ENCODE results near the gene AKT3. TPM values are rescaled to one million over a fixed set of nuclear protein-coding genes. Genes with fewer than 3 reads are reported as not detected.

Gene AKT3
- total RNA-seq, 4 donors from 2014 or later, result 3.8 to 31.7 (median 8.6) TPM

- H3K36me3 ChIP-seq, result no peaks in the 10 kb centered on the region
- H3K27ac ChIP-seq, result no peak overlapping the region
- H3K4me1 ChIP-seq, result no peaks in the 10 kb centered on the region
- 82% methylated on average over 3 of the region's 3 CpGs for WGBS
- no peak for DNase-seq (ENCODE audit: low spot score in 2 of 2)
- TF ChIP-seq EP300 (IDR thresholded peaks at IDR 0.05), result no peak
- no peak for TF ChIP-seq CTCF (IDR thresholded peaks at IDR 0.05)
- TF ChIP-seq POLR2AphosphoS5 (IDR thresholded peaks at IDR 0.05), result no peak
- no peak for TF ChIP-seq POLR2A (IDR thresholded peaks at IDR 0.05)
- H3K4me3 ChIP-seq, result no peak overlapping the region
- no peaks in the 10 kb centered on the region for H3K27me3 ChIP-seq
- H3K9me3 ChIP-seq, result no peaks in the 10 kb centered on the region
Observed at GRCh38 chr1:243459059-243459458, 391.0 kb downstream of the AKT3 start.

GRCh38 chr1:243457363-243457982 lies 392.6 kb downstream of the AKT3 start:
- Histone ChIP-seq H3K4me3 (no peak overlapping the region), H3K27me3 (no peaks in the 10 kb centered on the region), H3K4me1 (no peaks in the 10 kb centered on the region), H3K9me3 (no peaks in the 10 kb centered on the region), H3K27ac (no peak overlapping the region), H3K36me3 (no peaks in the 10 kb centered on the region)
- DNase-seq (ENCODE audit: low spot score in 2 of 2), result no peak
- 95% methylated on average over 9 of the region's 9 CpGs for WGBS
- no peak for TF ChIP-seq POLR2AphosphoS5 (IDR thresholded peaks at IDR 0.05)
- no peak for TF ChIP-seq POLR2A (IDR thresholded peaks at IDR 0.05)

- no peak overlapping the region for H3K27ac ChIP-seq
- WGBS, result 91% methylated on average over 11 of the region's 11 CpGs
- no peaks in the 10 kb centered on the region for H3K4me1 ChIP-seq
- no peaks in the 10 kb centered on the region for H3K36me3 ChIP-seq
- no peaks in the 10 kb centered on the region for H3K9me3 ChIP-seq
- TF ChIP-seq POLR2A (IDR thresholded peaks at IDR 0.05) (no peak), CTCF (IDR thresholded peaks at IDR 0.05) (no peak), EP300 (IDR thresholded peaks at IDR 0.05) (no peak), POLR2AphosphoS5 (IDR thresholded peaks at IDR 0.05) (no peak)
- H3K27me3 ChIP-seq, result no peaks in the 10 kb centered on the region
- no peak overlapping the region for H3K4me3 ChIP-seq
- no peak for DNase-seq (ENCODE audit: low spot score in 2 of 2)
Observed at GRCh38 chr1:243455760-243456651, 394.0 kb downstream of the AKT3 start.

- no peak for DNase-seq (ENCODE audit: low spot score in 2 of 2)
- TF ChIP-seq POLR2A (IDR thresholded peaks at IDR 0.05) (no peak), CTCF (IDR thresholded peaks at IDR 0.05) (no peak), EP300 (IDR thresholded peaks at IDR 0.05) (no peak), POLR2AphosphoS5 (IDR thresholded peaks at IDR 0.05) (no peak)
- Histone ChIP-seq H3K36me3 (no peaks in the 10 kb centered on the region), H3K4me3 (no peak overlapping the region), H3K27me3 (no peaks in the 10 kb centered on the region), H3K4me1 (no peaks in the 10 kb centered on the region), H3K27ac (no peak overlapping the region), H3K9me3 (no peaks in the 10 kb centered on the region)
- WGBS, result 91% methylated on average over 17 of the region's 17 CpGs
Observed at GRCh38 chr1:243454328-243454997, 395.6 kb downstream of the AKT3 start.

- TF ChIP-seq EP300 (IDR thresholded peaks at IDR 0.05), result no peak
- TF ChIP-seq CTCF (IDR thresholded peaks at IDR 0.05), result no peak
- no peak for TF ChIP-seq POLR2AphosphoS5 (IDR thresholded peaks at IDR 0.05)
- TF ChIP-seq POLR2A (IDR thresholded peaks at IDR 0.05), result no peak
- no peak overlapping the region for H3K4me3 ChIP-seq
- H3K27ac ChIP-seq, result no peak overlapping the region
- H3K4me1 ChIP-seq, result peaks cover 13% of the 10 kb centered on the region
- H3K9me3 ChIP-seq, result no peaks in the 10 kb centered on the region
- H3K27me3 ChIP-seq, result no peaks in the 10 kb centered on the region
- H3K36me3 ChIP-seq, result no peaks in the 10 kb centered on the region
- 94% methylated on average over 2 of the region's 2 CpGs for WGBS
- DNase-seq (ENCODE audit: low spot score in 2 of 2), result no peak
Observed at GRCh38 chr1:243452092-243452491, 398.0 kb downstream of the AKT3 start.

Measured in suprapubic skin (tissue), 4 donors.